ENCODE results near the gene CARD19. TPM values are rescaled to one million over a fixed set of nuclear protein-coding genes. Genes with fewer than 3 reads are reported as not detected.

Gene CARD19
- total and polyA plus RNA-seq, 2 of the 8 experiments (the other 6 are each of a cell fraction or from before 2014, with no cell fraction given): 21.2 to 112 TPM

DNA sequence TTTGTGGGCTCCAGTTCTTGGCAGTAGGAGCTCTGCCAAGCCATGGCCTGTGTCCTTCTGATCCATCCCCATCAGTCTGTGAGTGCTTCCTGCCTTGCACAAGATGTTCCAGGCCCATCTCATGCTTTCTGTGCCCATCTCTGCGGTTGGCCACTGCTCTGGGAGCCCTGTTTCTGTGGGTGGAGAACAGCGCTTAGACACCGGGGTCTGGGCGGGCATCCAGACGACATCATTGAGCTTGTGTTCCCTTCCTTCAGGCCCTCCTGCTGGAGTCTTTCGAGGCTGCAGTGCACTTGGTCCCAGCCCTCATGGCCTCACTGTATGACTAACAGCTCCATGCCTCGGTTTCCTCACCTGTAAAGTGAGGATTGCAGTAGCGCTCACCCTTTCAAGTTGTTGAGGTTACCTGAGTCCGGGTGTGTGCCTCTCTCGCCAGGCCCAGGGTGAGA, 14.9 kb upstream of the CARD19 start:
- POLR2A ChIA-PET (ENCODE audit: partially characterized antibody): no interaction called here
- TF ChIP-seq TAF1 (IDR thresholded peaks at IDR 0.05; ENCODE audit: low read depth, low read length): no peak
- no peak for TF ChIP-seq SP4 (IDR thresholded peaks at IDR 0.05; ENCODE audit: low read length)
- TF ChIP-seq TBP (IDR thresholded peaks at IDR 0.05; ENCODE audit: low read depth, low read length): no peak
- no peak for TF ChIP-seq RNF2 (IDR thresholded peaks at IDR 0.05; ENCODE audit: borderline replicate concordance, low read depth, low read length, missing control alignments, poor library complexity, severe bottlenecking)
- TF ChIP-seq GTF2F1 (IDR thresholded peaks at IDR 0.05; ENCODE audit: borderline replicate concordance, low read depth, low read length): no peak
- TF ChIP-seq SAP30 (IDR thresholded peaks at IDR 0.05; ENCODE audit: insufficient read depth, insufficient replicate concordance, low read length): no peak
- TF ChIP-seq CBX8 (IDR thresholded peaks at IDR 0.05; ENCODE audit: borderline replicate concordance, low read depth, low read length): no peak
- TF ChIP-seq, protein P1, sequence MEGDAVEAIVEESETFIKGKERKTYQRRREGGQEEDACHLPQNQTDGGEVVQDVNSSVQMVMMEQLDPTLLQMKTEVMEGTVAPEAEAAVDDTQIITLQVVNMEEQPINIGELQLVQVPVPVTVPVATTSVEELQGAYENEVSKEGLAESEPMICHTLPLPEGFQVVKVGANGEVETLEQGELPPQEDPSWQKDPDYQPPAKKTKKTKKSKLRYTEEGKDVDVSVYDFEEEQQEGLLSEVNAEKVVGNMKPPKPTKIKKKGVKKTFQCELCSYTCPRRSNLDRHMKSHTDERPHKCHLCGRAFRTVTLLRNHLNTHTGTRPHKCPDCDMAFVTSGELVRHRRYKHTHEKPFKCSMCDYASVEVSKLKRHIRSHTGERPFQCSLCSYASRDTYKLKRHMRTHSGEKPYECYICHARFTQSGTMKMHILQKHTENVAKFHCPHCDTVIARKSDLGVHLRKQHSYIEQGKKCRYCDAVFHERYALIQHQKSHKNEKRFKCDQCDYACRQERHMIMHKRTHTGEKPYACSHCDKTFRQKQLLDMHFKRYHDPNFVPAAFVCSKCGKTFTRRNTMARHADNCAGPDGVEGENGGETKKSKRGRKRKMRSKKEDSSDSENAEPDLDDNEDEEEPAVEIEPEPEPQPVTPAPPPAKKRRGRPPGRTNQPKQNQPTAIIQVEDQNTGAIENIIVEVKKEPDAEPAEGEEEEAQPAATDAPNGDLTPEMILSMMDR (IDR thresholded peaks at IDR 0.05; ENCODE audit: control extremely low read depth in 1 of 3, insufficient read depth in 1 of 3, low read depth in 1 of 3, low read length in 3 of 3): no peak
- TF ChIP-seq NANOG (IDR thresholded peaks at IDR 0.05; ENCODE audit: insufficient read depth, low read depth, low read length, poor library complexity, severe bottlenecking): no peak
- H3K18ac ChIP-seq (ENCODE audit: extremely low read depth, low read length): no peak overlapping the region

More for the DNA sequence above, 14.9 kb upstream of the CARD19 start:
- H3K4me2 ChIP-seq (ENCODE audit: insufficient read depth in 1 of 2, low read depth in 2 of 2, low read length in 2 of 2): no peak overlapping the region
- H4K5ac ChIP-seq (ENCODE audit: insufficient read length, low read depth, low read length): no peak overlapping the region
- no peak overlapping the region for H4K8ac ChIP-seq (ENCODE audit: extremely low read depth, insufficient read depth, low read length)
- H3K56ac ChIP-seq (replicated peaks; ENCODE audit: insufficient read length, low read depth, low read length): no peak overlapping the region
- no peak overlapping the region for H3K27ac ChIP-seq (ENCODE audit: low read depth, low read length)
- H3K23me2 ChIP-seq (ENCODE audit: low read depth, low read length): no peaks in the 10 kb centered on the region
- no peak overlapping the region for H3K23ac ChIP-seq (ENCODE audit: insufficient read length)
- no peak overlapping the region for H2BK15ac ChIP-seq (ENCODE audit: low read length)
- FAIRE-seq (no peak), DNase-seq (ENCODE audit: low read depth in 1 of 2, low spot score in 2 of 2) (no peak)
- no peak overlapping the region for H2AFZ ChIP-seq (ENCODE audit: low read length)
- no peak overlapping the region for H2BK120ac ChIP-seq (replicated peaks; ENCODE audit: low read depth, low read length)
- no peak overlapping the region for H3K4me3 ChIP-seq (ENCODE audit: extremely low read depth in 1 of 4, insufficient read depth in 2 of 4, low read depth in 3 of 4, low read length in 4 of 4)
- no peak overlapping the region for H3K14ac ChIP-seq (ENCODE audit: insufficient read length)
- CTCF ChIA-PET (ENCODE audit: partially characterized antibody): interaction anchor here (0.7 to 1.6 kb wide), 4 partner anchors 9 to 78 kb away, joined by 3 to 13 read pairs (median 3); no protein-coding TSS in a partner anchor
- H2AK5ac ChIP-seq (ENCODE audit: low read depth, low read length): 0 out of 2 replicates have a peak overlapping the region, but pooled peaks have one; percentile 53
- no peaks in the 10 kb centered on the region for H4K20me1 ChIP-seq (replicated peaks in 1 of 2; ENCODE audit: control insufficient read depth in 1 of 2, insufficient read depth in 2 of 2, low read length in 2 of 2)
- no peak overlapping the region for H2BK20ac ChIP-seq (ENCODE audit: low read length)
- H3K27me3 ChIP-seq (replicated peaks in 1 of 4; ENCODE audit: control insufficient read depth in 3 of 4, extremely low read depth in 1 of 4, insufficient read depth in 3 of 4, low read length in 3 of 4): no peaks in the 10 kb centered on the region
- no peak overlapping the region for H2BK5ac ChIP-seq (ENCODE audit: low read depth, low read length)
- peaks cover 4% of the 10 kb centered on the region in 2 experiments; a peak in 1 of 4 replicates for H3K9me3 ChIP-seq (ENCODE audit: insufficient read depth in 2 of 2, low read depth in 1 of 2, low read length in 1 of 2)
- no peak overlapping the region for H4K91ac ChIP-seq (replicated peaks; ENCODE audit: insufficient read length, low read length)
- H3K4me1 ChIP-seq (replicated peaks in 1 of 4; ENCODE audit: control insufficient read depth in 3 of 4, insufficient read depth in 4 of 4, low read length in 3 of 4): no peaks in the 10 kb centered on the region; a peak in 1 of 7 replicates
- no peak overlapping the region for H3K9ac ChIP-seq (replicated peaks in 1 of 4; ENCODE audit: extremely low read depth in 1 of 4, low read depth in 3 of 4, low read length in 3 of 4)
- no peaks in the 10 kb centered on the region for H3K79me1 ChIP-seq (ENCODE audit: low read depth, low read length)
- H3K79me2 ChIP-seq (ENCODE audit: control insufficient read depth in 1 of 2, insufficient read depth in 2 of 2, low read length in 2 of 2): no peaks in the 10 kb centered on the region
- WGBS, 2 experiments (ENCODE audit: extremely low coverage in 1 of 2, insufficient coverage in 1 of 2, insufficient read length in 1 of 2, insufficient replicate concordance in 2 of 2, low coverage in 1 of 2, low lambda C conversion rate in 2 of 2, missing lambda C conversion rate in 1 of 2): 90% methylated on average over 10 of the region's 10 CpGs; no CpG with 5 or more reads in 1 of the 2 experiments
- no peak overlapping the region for H2BK12ac ChIP-seq (ENCODE audit: low read depth, low read length)
- no peak overlapping the region for H3K4ac ChIP-seq (replicated peaks; ENCODE audit: insufficient read length, low read depth, low read length)
- H3K36me3 ChIP-seq (ENCODE audit: control insufficient read depth in 2 of 4, insufficient read depth in 4 of 4, low read length in 3 of 4): no peaks in the 10 kb centered on the region

All from H1 (cell line).